ENCODE data around the gene DGKI.
"Not testable (repeated sequence)": the region's sequence is repeated elsewhere in the genome, so short reads cannot be mapped to it uniquely, and the experiment has no call there.

The DGKI gene

DNA sequence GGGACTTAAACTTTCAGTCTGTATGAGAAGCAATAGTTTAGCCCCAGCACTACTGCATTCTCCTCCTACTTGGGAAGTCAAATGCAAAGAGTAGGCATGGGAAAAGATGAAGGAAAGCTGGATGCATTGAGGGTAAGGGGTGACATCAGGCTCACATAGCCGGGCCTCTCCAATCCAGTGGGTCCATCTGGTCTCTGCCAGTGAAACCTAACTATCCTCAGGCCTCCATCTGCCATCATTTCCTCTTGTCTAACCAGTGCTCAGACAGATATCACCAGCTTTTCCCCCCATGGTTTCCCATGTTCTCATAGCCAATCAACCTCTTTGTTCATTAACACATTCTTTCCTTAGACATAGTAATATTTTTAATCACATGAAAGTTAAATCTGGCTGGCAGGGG, 118.3 kb downstream of the DGKI start:
- DNase-seq, result no peak

DNA sequence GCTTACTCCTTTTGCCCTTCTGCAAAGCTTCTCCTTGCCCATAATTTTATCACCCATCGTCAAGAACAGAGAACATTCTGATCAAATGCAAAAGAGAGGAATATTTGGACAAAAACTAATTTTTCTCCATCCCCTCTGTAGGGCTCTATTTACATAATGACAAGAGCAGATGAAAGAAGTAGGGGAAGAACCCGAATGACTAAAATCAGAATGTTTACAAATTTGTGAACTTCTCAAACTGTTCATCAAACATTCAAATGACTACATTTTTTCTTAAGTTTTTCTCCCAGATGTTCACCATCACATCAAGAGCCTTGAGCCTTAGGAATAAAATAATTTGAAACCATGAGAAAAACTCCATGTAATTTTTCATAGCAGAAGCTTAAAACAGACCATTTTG, 119.4 kb downstream of the DGKI start:
- DNase-seq, result no peak

DNA sequence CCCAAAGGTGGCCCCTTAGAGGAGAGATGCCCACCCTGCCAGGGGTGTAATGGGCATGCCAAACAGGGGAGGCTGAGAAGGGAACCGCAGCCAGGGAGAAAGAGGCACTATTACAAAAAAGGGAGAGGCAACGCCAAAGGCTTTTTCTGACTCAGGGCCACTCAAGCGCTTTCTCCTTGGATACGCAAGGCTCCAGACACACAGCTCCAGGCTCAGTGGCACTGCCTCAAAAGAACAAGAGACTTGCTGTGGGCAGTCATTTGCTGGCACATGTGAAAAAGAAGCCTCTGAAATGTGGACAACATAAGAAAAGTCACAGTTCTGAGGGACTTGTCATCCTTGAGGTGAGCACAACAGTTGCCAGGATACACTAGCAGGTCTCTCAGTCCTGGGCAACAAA, 128.4 kb downstream of the DGKI start:
- no peak for DNase-seq

DNA sequence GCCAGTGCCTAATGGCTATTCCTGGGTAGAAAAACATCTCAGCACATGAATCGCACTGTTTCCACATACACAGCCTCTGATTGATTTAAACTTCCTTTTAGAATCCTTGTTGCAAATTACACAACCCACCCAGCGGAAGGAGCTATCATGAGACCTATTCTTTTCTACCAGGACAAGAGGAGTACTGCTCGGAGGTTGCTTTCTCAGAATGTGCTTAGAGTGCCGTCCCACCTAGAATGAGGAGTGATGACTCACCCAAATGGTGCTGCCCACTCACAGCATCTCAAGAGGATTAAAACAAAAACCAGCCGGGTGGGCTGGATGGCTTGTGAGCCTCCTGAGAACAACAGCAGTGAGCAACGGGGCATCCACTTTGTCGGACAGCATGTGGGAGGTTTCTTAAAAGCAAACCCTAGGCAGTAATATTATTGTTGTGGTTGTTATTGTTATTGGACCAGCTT, 128.9 kb downstream of the DGKI start:
- DNase-seq, result no peak

DNA sequence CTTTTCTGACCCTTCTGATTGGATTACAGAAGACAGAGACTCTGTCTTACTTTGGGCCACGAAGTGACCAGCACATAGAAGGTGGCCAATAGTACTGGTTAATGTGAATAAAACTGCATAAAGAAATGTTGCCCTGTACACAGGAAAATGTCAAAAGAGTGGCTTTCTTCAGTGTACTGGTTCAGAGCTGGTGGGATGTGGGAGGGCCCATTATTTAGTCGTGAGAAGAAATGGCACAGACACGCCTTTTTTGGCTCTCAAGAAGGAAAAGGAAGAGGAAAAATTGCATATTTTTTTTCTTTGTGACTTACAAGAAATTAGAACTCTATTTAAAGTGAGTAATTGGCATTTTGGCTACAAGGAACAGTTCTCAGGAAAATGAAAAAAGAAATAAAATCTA, 129.7 kb downstream of the DGKI start:
- no peak for DNase-seq

DNA sequence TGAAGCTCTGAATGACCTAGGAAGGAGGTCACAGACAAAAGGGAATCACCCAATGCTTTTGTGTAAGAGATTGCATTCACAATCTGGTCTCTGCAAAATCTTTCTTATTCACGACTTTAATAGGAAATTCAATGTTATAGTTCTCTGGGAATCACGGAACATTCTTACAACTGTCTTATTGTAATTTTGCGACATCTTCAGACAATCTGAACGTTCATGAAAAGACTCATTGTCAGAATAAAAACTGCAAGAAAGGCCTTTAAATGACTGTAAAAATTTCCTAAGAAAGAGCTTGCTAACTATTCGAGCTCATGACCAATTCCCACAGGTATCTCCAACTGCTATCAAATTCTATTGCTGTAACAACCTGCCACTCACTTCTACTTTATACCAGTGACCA, 130.7 kb downstream of the DGKI start:
- DNase-seq, result no peak

DNA sequence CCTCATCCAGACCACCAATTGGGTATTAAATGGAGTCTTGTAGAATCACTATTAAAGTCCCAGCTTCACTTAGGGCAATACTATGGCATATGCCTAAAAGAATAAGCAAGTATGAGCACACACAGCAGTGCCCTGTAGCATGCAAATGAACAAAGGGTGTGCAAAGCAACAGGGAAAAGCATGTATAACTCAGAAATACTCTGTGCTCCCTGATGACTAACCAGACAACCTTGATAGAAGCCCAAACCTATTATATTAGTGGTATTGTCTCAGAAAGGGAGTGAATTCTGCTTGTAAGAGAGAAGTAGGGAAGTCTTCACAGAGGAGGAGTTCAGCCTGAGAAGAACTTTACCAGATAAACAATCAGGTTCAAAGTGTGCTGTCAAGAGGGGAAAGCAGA, 131.2 kb downstream of the DGKI start:
- DNase-seq, result no peak

DNA sequence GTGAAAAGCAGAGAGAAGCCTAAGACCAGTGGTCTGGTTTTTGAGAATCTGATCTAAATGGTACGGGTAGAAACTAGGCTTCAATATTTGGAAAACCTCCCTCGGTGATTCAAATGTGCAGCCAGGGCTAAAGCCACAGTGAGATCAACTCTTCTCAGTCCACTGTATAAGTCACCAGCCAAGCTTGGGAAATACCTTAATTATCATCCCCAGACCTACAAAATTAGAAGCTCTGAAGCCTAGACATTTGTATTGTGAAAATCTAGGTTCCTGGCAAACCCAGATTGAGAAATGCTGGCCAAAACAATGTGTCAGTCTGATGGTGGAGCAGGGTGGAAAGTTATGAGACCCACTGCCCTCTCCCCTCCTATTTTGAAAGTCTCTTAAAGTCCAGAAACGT, 131.7 kb downstream of the DGKI start:
- no peak for DNase-seq

DNA sequence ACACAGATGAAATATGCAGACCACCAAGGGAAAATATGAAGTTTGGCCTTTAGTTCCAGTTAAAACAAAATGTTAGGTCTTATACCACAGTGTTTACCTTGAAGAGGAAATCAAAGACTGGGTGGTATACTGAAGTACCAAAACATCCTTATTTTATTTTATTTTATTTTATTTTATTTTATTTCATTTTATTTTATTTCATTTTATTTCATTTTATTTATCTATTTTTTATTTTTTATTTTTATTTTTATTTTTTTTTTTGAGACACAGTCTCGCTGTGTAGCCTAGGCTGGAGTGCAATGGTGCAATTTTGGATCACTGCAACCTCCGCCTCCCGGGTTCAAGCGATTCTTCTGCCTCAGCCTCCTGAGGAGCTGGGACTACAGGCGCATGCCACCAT, 140.4 kb downstream of the DGKI start:
- DNase-seq, result not testable (repeated sequence)

DNA sequence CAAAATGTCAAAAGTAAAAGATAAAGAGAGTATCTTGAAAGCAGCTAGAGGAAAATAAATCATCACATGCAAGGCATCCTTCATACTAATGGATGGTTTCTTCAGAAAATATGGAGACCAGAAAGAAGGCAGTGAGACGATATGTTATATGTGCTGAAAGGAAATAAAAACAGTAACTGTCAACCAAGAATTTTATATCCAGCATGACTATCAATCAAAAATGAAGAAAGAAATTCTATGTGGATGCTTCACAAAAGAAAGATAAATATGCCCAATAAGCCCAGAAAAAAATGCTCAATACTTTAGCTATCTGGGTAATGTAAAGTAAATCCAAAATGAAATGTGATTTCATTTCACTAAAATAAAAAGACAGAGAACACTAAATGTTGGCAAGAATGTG, 142.1 kb downstream of the DGKI start:
- DNase-seq, result no peak

DNA sequence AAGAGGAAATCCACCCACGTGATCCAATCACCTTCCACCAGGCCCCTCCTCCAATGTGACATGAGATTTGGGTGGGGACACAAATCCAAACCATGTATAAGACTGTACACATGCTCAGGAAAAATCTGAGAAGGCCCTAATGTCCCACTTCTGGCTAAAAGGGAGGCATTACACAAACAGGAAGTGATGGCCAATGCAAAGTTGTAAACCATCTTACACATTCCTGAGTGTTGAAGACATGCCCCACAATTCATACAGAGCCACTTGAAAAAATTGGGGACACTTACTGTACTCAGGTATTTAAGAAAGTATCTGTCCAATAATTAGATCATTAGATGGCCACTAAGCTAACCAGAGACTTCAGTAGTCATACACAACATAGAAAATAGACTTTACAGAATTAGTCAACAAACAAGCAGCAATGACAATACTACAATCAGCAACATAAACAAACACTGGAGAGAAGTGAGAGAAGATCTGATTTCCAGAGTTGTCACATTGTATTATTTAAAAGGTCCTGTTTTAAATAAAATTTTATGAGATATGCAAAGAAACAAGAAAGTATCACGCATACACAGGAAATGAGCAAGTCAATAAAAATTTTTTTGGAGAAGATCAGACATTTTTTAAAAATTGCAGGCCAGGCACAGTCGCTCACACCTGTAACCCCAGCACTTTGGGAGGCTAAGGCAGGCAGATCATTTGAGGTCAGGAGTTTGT, 143.3 kb downstream of the DGKI start:
- no peak for DNase-seq

DNA sequence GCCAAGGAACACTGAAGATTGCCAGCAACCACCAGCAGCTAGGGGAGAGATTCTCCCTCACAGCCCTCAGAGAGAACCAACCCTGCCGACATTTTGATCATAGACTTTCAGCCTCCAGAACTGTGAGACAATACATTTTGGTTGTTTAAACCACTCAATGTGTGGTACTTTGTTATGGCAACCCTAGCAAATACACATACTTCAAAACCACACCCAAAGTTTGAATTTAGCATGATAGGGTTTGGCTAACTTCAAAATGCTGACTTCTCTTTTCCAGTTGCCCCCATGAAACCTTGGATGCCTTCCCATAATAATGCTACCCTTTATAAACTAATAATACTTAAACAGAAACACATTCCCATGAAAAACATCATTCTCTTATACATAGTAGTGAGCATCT, 149.8 kb downstream of the DGKI start:
- DNase-seq, result no peak

DNA sequence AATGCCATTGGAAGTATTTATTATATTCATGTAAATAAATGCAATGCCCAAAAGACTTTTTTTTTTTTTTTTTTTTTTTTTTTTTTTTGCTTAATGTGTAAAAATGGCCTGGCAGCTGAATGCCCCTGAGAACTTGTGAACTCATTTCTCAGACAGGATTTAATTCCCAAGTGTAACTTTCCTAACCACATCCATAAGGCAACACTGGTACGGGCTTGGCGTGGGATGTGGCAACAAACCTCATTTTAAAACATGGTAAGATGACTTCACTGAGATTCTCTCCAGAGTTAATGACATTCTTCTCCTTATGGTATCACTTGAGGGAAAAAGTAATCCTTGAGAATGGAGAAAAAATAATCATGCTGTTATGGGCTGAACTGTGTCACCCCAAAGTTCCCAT, 150.4 kb downstream of the DGKI start:
- no peak for DNase-seq

DNA sequence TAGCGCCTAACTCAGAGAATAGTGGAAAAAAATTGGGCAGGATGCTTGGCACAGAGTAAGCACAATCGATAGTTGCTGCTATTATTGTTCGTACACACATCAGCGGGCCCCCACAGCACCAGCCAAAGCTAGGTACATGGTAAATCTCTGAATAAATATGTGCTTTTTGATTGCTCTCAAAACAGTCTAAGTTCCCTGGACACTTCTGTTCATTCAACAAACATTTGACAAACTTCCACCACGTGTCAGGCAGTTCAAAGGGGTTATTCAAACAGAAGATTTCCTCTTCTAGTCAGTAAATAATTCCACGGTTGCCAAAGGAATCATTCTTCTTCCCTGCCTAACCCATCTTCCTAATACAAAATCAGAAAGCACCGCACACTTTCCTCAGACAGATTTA, 150.8 kb downstream of the DGKI start:
- no peak for DNase-seq

DNA sequence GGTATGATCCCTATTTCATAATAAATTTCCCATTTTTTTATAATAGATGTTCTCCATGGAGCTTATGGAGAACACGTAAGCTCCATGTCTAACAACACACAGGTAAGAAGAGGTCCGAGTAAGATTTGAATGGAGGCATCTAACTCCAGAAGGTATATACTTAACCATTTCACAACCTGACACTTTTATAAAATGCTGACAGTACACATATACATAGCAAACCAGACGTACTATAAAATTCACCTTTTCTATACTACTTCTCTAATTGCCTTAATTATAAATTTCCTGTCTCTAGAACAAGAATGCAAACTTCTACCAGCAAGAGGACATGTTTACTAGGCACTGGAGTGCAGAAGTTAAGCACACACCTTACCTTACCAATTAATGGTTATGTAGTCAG, 151.3 kb downstream of the DGKI start:
- DNase-seq, result no peak

DNA sequence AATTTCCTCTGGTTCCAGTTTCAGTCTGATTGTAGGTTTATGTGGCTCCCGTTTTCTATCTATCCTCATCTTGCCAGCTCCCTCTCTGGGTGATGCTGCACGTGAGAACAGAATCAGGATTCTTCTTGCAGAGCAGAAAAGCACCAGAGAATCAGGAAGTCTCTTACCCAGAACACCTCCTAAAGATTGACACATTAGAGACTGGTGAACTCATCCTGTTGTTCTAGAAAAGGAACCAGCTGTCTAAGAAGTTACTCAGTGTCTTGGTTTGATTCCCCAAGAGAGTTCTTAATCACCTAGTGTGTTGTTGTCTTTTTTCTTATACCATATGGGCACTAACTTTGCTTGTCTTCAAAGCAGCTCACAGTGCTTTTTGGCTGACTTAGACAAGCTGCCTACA, 152.4 kb downstream of the DGKI start:
- DNase-seq, result no peak

DNA sequence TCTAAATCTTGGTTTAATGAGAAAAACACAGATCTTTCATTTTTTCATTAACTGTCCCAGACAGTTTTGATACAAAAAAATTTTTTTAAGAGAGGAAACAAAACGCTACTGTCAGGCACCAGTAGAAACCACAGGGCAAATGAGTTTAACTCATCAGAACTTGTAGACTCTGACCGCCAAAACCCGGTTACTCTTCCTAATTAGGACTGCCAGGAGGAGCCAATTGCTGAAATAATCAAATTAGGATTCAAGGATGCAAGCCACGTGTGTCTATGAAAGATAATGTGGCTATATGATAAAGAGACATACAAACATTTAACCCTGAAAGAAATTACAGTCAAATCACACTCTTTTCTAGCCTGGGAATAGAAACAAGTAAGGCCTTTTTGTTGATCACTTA, 154.4 kb downstream of the DGKI start:
- no peak for DNase-seq

DNA sequence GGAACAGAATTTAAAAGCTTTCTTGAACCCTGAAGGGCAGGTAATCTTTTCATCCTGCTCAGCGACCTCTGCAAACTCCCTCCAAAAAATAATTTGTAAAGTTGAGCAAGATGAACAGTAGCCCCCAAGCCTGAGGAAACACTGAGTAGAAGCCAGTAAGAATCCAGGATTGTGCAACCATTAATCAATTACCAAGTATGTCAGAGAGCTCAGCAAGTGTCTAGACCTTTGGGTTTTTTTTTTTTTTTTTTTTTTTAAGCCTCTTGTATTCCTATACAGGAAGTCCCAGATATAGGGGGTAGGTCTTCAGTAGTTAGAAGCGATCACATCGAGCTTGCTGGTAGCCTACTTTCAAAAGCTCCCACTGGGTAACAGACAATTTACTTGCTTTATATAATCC, 155.2 kb downstream of the DGKI start:
- DNase-seq, result no peak

DNA sequence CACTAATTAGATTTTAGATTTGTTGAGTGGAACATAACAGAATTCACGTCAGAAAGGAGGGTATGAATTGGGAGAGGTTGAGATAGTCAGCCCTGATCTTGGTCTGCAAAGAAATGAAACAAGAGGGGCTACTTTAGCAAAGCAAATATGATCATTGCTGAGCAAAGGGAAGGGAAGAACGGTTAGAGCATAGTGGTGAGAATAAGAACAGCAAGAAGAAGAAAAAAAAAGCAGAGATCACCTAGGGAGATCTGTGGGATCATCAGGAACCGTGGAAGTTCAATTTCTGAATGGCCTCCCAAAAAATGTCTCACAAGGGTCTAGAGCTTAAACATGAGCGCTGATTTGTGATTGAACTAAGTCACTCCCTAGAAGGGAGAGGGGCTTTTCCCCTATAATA, 156.1 kb downstream of the DGKI start:
- DNase-seq, result no peak

DNA sequence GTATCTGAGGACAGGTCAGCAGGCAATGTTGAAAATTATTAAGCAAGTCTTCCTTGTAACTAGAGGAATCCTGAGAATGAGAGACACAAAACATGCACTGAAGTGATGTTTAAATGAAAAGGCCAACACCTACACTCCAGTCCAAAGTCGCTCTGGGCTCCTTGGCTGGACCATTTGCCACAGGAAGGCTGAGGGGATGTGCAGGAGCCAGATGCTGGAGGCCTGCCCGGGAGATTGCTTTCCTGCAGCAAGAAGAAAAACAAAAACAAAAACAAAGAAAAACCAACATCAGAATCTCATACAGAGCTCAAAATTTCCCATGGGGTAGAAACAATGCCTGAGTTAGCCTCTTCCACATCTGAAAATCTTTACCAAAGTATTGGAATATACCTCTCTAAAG, 157.0 kb downstream of the DGKI start:
- DNase-seq, result no peak

DNA sequence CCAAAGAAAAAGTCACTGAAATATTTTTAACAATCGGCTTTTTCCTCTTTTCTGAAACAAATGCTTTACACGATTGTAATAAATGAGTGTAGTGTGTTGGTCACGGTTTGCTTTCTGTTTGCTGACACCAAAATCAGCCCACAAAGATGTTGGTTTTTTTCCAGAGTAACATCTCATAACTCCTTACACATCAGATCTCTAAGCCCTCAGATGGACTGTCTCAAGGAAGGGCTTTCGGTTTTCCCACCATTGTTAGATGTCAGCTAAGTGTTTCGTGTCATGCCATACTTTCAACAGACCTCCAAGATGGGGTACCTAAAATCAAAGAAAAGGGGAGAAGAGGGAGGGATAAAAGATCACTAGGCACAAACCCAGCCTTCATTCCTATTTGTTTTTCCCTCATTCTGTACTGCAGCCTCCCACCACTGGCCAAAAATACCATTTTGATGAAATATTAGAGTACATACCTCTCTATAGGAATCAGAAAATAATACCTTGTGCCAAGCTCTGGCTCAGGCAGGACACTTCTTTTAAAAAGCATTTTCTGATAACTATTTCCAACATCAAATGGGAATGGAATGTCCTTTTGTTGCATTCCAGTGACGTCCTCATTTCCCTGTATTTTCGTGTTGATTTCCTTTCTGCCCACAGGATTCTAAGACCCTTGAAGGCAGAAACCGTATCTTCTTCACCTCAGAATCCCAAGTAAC, 159.1 kb downstream of the DGKI start:
- no peak for DNase-seq

DNA sequence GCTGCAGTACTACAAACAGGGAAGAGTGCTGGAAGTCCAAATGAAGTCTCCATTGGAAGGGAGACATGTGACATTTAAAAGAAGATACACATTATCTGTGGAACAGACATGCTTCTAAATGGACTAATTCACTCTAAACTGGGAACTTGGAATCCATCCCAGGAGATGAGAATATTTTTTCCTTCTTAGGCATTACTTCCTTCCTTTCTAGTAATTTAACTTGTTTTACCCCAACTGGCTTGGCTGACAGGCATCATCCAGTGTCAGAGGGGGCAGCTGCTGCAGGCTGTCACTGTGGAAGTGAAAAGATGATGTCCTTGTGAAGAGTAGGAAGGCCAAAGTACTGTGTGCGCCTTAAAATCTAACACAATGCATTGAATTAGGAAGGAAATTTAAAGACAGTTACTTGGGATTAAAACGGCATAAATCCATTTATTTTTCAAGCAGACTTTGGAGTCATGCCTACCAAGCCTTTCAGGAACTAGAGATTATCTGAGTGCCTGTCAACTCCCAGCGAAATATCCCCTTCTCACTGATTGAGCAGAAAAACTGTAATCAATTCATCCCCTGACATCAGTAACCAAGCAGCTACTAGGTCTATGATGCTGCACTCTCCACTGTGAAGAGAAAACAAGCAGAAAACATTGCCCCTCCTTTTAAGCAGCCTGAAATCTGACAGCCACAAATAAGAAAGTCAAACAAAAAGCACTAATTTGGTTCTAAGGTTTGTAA, 161.2 kb downstream of the DGKI start:
- no peak for DNase-seq

DNA sequence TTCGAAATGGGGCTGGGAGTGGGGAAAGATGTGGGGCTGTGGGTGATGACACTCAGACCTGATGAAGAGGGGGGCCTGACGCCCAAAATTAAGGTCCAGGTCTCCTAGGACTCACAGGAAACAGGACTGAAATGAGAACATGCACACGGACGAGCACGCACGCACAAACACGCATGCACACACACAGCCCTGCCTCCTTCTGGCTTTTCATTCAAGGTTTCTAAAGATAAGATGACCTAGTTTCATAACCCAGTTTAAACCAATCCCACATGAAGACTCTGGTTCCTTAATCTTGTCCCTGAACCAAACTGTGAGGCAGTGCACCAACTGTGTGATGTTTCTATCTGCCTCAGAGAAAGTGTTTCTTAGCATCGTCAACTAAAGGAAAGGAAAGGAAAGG, 162.0 kb downstream of the DGKI start:
- DNase-seq, result no peak

DNA sequence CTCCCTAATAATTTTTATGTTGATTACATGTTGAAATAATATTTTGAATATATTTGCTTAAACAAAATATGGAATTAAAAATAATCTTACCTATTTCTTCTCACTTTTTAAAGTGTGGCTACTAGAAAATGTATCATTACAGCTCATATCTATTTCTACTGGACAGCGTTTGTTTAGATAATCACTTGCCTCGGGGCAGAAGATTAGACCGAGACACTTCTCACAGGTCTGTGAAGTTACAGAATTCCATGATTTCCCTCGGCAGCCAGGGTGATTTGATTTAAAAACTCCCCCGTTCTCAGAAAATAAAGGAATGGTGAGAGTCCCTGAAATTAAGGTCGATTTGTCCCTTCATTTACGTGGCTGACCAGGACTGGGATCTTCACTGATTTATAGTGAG, 162.5 kb downstream of the DGKI start:
- DNase-seq, result no peak

Measured in NCI-H187 treated with DMSO at 0.1 percent for 48 hours (cell line).